Raji (cell line): ENCODE data around the gene ECE1.

Source experiments
- POLR2A ChIP-seq: IDR thresholded peaks from 2 replicates; pipeline ENCODE4 v1.6.1; 2011; ENCODE audit warnings: low read depth, low read length, control low read depth; ENCODE audit not compliant: insufficient read depth

Gene ECE1

GRCh38 chr1:21245688-21246229 lies 44.5 kb downstream of the ECE1 start:
- TF ChIP-seq POLR2A = no peak

GRCh38 chr1:21244986-21245687 lies 45.1 kb downstream of the ECE1 start:
- no peak for TF ChIP-seq POLR2A

- TF ChIP-seq POLR2A = no peak
Measured at GRCh38 chr1:21244154-21244553, 46.1 kb downstream of the ECE1 start.

- TF ChIP-seq POLR2A = no peak
Measured at GRCh38 chr1:21242846-21243245, 47.4 kb downstream of the ECE1 start.

- no peak for TF ChIP-seq POLR2A
Measured at GRCh38 chr1:21241771-21242581, 48.3 kb downstream of the ECE1 start.

- TF ChIP-seq POLR2A = no peak
Measured at GRCh38 chr1:21240706-21241105, 49.6 kb downstream of the ECE1 start.

GRCh38 chr1:21239221-21239620 lies 51.0 kb downstream of the ECE1 start:
- TF ChIP-seq POLR2A = no peak

- no peak for TF ChIP-seq POLR2A
Measured at GRCh38 chr1:21238141-21238800, 52.0 kb downstream of the ECE1 start.

GRCh38 chr1:21237446-21238088 lies 52.7 kb downstream of the ECE1 start:
- no peak for TF ChIP-seq POLR2A

- TF ChIP-seq POLR2A = no peak
Measured at GRCh38 chr1:21236178-21236577, 54.1 kb downstream of the ECE1 start.

- no peak for TF ChIP-seq POLR2A
Measured at GRCh38 chr1:21234779-21235178, 55.5 kb downstream of the ECE1 start.

GRCh38 chr1:21233490-21233889 lies 56.8 kb downstream of the ECE1 start:
- TF ChIP-seq POLR2A = no peak

- TF ChIP-seq POLR2A = no peak
Measured at GRCh38 chr1:21232044-21232443, 58.2 kb downstream of the ECE1 start.

GRCh38 chr1:21229246-21230000 lies 60.8 kb downstream of the ECE1 start:
- no peak for TF ChIP-seq POLR2A

- no peak for TF ChIP-seq POLR2A
Measured at GRCh38 chr1:21225065-21225464, 65.2 kb downstream of the ECE1 start.

GRCh38 chr1:21220815-21221214 lies 69.4 kb downstream of the ECE1 start:
- TF ChIP-seq POLR2A = no peak
